Vagina (tissue), 2 donors: Measurements from ENCODE around the gene PTPRF. TPM values are rescaled to one million over a fixed set of nuclear protein-coding genes. Genes with fewer than 3 reads are reported as not detected.

Source experiments
- DNase-seq, 2 donors: peaks; one replicate each; pipeline ENCODE4 v3.0.0-alpha.2; 2017; ENCODE audit errors: extremely low spot score in 2 of 2
- H3K27ac ChIP-seq: fragments of 200-600 bp; sonication (generic); one replicate; pipeline ENCODE4 v1.5.1; 2019
- H3K27me3 ChIP-seq: fragments of 200-600 bp; sonication (generic); one replicate; pipeline ENCODE4 v1.5.1; 2019
- H3K36me3 ChIP-seq, 2 donors: fragments of 200-600 bp; sonication (generic); one replicate each; pipeline ENCODE4 v1.5.1; 2017 to 2019
- H3K4me1 ChIP-seq: fragments of 200-600 bp; sonication (generic); one replicate; pipeline ENCODE4 v1.5.1; 2019
- H3K4me3 ChIP-seq, 2 donors: fragments of 200-600 bp; sonication (generic); 1 replicate in 1 of 2; 2 replicates in 1 of 2; pipeline ENCODE4 v1.5.1; 2016 to 2019
- H3K9me3 ChIP-seq: fragments of 200-600 bp; sonication (generic); one replicate; pipeline ENCODE4 v1.5.1; 2019
- CTCF ChIP-seq, 3 experiments: fragments of 450-650 bp in 2 of 3; fragments of 200-600 bp in 1 of 3; sonication (generic) in 1 of 3; IDR thresholded peaks; one replicate each; pipeline ENCODE4 v1.5.1; 2017 to 2019; ENCODE audit warnings: antibody characterized with exemption in 3 of 3, mild to moderate bottlenecking in 2 of 3, moderate library complexity in 2 of 3
- POLR2A ChIP-seq, 2 donors: fragments of 450-650 bp; IDR thresholded peaks; one replicate each; pipeline ENCODE4 v1.6.1; 2017; ENCODE audit warnings: antibody characterized with exemption in 2 of 2, mild to moderate bottlenecking in 2 of 2, moderate library complexity in 2 of 2
- POLR2AphosphoS5 ChIP-seq, 2 donors: sonication (generic); formaldehyde crosslinking; IDR thresholded peaks; one replicate each; pipeline ENCODE4 v1.9.0; 2017; ENCODE audit warnings: antibody characterized with exemption in 2 of 2, mild to moderate bottlenecking in 2 of 2, low read depth in 1 of 2; ENCODE audit not compliant: insufficient read depth in 1 of 2
- intact Hi-C: fragments of 100-400 bp; cut with DNase I; formaldehyde crosslinking; loops from one replicate; pipeline ENCODE4 v1.15.1; 2023
- total RNA-seq: library from RNA; depleted of rRNA; stranded (reverse); fragments of >200 nt; gene quantifications from one replicate; pipeline ENCODE4 v1.2.3, GENCODE V29; 2016

Gene PTPRF
- total RNA-seq, 1 donor from 2014 or later, result 139 TPM

DNA sequence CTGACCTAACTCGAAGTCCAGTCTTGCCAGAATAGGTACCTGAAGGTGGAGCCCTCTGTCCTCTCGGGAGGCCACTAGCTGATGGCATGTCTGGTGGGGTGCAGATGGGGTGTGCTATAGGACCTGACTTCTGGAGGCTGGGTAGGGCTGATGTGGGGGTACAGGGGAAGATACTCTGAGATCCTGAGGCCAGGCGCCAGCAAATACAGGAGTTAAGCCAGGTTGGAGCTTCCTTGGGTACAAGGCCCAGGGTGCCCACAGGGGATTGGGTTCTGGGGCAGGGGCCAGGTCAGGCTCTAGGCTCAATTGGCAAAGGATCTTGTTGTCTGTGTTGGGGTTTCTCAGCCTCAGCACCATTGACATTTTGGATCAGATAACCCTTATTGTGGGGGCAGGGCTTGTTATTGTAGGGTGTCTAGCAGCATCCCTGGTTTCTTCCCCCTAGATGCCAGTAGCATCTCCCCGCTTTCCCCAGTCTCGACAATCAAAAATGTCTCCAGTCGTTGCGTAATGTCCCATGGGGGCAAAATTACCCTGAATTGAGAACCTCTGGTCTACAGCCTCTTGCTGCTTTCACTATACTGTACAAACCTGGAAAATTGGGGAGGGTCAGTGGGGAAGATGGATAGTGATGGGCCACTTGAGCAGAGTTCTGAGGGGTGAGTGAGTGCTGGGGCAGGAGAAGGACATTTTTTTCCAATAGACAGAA is 9.2 kb downstream of the PTPRF start:
- H3K36me3 ChIP-seq, result peaks cover 0 to under 1% of the 10 kb centered on the region in 2 donors
- no peak for TF ChIP-seq POLR2A (IDR thresholded peaks at IDR 0.05)
- no peak for TF ChIP-seq CTCF (IDR thresholded peaks at IDR 0.05)
- no peaks in the 10 kb centered on the region for H3K27me3 ChIP-seq
- H3K4me1 ChIP-seq, result peaks cover 83% of the 10 kb centered on the region
- H3K27ac ChIP-seq, result peak overlapping the region; percentile 76
- H3K9me3 ChIP-seq, result no peaks in the 10 kb centered on the region
- no peak for DNase-seq
- no peak overlapping the region for H3K4me3 ChIP-seq
- intact Hi-C loops, result loop anchor here (10.0 kb wide), 1 partner anchor 105 kb away; no protein-coding TSS in a partner anchor

DNA sequence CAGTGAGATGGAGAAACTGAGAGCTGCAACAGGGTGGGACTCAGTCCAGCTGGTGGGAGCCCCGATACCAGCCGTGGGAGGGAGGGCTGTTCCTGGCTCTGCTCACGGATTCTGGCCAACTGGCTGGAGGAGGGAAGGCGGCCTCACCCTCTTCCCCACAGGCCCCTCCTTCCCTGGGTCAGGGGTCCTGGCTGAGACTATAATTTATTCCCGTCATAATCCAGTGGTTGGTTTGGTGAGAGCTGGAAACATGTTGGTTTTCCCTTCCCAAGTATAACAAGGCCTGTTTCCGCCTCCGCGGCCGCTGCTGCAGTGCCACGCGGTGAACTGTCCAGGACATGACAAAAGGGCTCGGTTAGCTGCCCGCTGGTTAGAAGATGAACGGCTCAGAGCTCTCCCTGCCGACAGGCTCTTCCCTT is 10.0 kb downstream of the PTPRF start:
- no peak for DNase-seq
- Histone ChIP-seq H3K36me3 (peaks cover 0 to 6% of the 10 kb centered on the region in 2 donors), H3K4me1 (peaks cover 84% of the 10 kb centered on the region), H3K27me3 (no peaks in the 10 kb centered on the region), H3K27ac (peak overlapping the region; percentile 76), H3K4me3 (no peak overlapping the region), H3K9me3 (no peaks in the 10 kb centered on the region)
- intact Hi-C loops, result no loop called here
- TF ChIP-seq POLR2AphosphoS5 (IDR thresholded peaks at IDR 0.05; ENCODE audit: insufficient read depth in 1 of 2, low read depth in 1 of 2) (peak; percentile 41 to 42), POLR2A (IDR thresholded peaks at IDR 0.05) (no peak), CTCF (IDR thresholded peaks at IDR 0.05) (no peak)

DNA sequence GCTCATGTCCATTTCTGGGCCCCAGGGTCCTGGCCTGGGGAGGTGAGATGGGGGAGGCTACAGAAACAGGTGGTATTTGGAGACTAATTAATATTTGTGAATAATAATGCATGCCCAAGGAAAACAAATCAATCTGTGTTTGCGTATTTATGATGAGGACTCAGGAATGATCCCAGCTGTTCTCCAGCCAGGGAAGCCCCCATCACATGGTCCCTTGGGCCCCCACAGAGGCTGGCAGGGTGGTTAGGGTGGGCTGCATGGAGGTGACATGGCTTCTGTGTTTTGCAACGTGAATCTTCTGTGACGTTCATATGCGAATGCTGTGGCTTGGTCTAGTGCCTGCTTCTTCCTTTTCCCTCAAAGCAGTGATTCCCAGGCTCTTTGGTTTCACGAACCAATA is 10.5 kb downstream of the PTPRF start:
- DNase-seq, result no peak

DNA sequence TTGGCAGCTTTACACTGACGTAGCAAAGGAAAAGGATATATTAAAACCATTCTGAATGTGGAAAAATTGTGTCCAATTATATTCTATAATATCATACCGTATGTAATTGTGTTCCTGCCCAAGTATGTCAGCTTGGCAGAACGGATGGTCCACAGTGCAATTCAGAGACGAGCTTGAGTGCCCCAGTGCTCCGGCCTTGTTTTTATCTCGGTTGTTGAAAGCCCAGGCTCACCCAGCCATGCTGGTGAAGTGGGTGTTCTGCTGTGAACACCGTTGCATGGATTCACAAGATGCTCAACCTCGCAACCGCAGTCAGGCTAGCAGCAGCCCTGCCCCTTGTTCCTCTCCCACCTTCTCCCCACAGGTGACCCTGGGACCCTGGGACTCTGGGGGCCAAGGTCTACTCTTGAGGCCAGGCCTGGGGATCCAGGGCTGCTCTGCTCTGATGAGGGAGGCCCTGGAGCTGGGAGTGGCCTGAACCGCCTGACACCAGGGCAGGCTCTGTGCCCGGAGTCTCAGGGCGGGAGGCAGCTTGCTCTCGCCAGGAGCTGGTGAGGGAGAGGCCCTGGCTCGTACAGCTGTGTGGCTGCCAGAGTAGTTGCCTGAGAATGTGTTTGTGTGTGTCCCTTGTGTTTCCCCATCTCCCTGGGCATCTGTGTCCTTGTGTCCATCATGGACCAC is 11.2 kb downstream of the PTPRF start:
- peaks cover 0 to 6% of the 10 kb centered on the region in 2 donors for H3K36me3 ChIP-seq
- TF ChIP-seq POLR2A (IDR thresholded peaks at IDR 0.05) (no peak), POLR2AphosphoS5 (IDR thresholded peaks at IDR 0.05; ENCODE audit: insufficient read depth in 1 of 2, low read depth in 1 of 2) (peak; percentile 52 to 68)
- H3K27me3 ChIP-seq, result no peaks in the 10 kb centered on the region
- no peaks in the 10 kb centered on the region for H3K9me3 ChIP-seq
- intact Hi-C loops, result no loop called here
- peaks cover 82% of the 10 kb centered on the region for H3K4me1 ChIP-seq
- no peak for DNase-seq
- H3K27ac ChIP-seq, result peak overlapping the region; percentile 76
- no peak overlapping the region for H3K4me3 ChIP-seq

More for the DNA sequence above, 10.5 kb downstream of the PTPRF start:
- H3K4me3 ChIP-seq, result no peak overlapping the region
- peaks cover 0 to 6% of the 10 kb centered on the region in 2 donors for H3K36me3 ChIP-seq
- no peaks in the 10 kb centered on the region for H3K9me3 ChIP-seq
- no peaks in the 10 kb centered on the region for H3K27me3 ChIP-seq
- TF ChIP-seq POLR2A (IDR thresholded peaks at IDR 0.05), result no peak
- TF ChIP-seq CTCF (IDR thresholded peaks at IDR 0.05), result no peak
- TF ChIP-seq POLR2AphosphoS5 (IDR thresholded peaks at IDR 0.05; ENCODE audit: insufficient read depth in 1 of 2, low read depth in 1 of 2), result no peak
- peak overlapping the region; percentile 76 for H3K27ac ChIP-seq
- intact Hi-C loops, result no loop called here
- peaks cover 84% of the 10 kb centered on the region for H3K4me1 ChIP-seq

GRCh38 chr1:43542527-43543458 is 12.1 kb downstream of the PTPRF start:
- no peak for DNase-seq
- TF ChIP-seq POLR2AphosphoS5 (IDR thresholded peaks at IDR 0.05; ENCODE audit: insufficient read depth in 1 of 2, low read depth in 1 of 2), result no peak
- TF ChIP-seq POLR2A (IDR thresholded peaks at IDR 0.05), result no peak
- no peak for TF ChIP-seq CTCF (IDR thresholded peaks at IDR 0.05)
- Histone ChIP-seq H3K27me3 (no peaks in the 10 kb centered on the region), H3K4me1 (peaks cover 83% of the 10 kb centered on the region), H3K36me3 (peaks cover 0 to 6% of the 10 kb centered on the region in 2 donors), H3K4me3 (no peak overlapping the region), H3K9me3 (no peaks in the 10 kb centered on the region), H3K27ac (peak overlapping the region; percentile 66)
- intact Hi-C loops, result no loop called here
